Right atrium auricular region (tissue), 2 donors: Measurements from ENCODE around the gene HS6ST3. TPM values are rescaled to one million over a fixed set of nuclear protein-coding genes. Genes with fewer than 3 reads are reported as not detected.
"Not testable (repeated sequence)": the region's sequence is repeated elsewhere in the genome, so short reads cannot be mapped to it uniquely, and the experiment has no call there.

Experiments used
- DNase-seq: peaks from one replicate; pipeline ENCODE4 v3.0.0-alpha.2; 2019; ENCODE audit warnings: low spot score
- H3K27ac ChIP-seq, 2 donors: fragments of 200-600 bp; sonication (generic); 1 replicate in 1 of 2; 2 replicates in 1 of 2; pipeline ENCODE4 v1.5.1; 2016 to 2019
- H3K27me3 ChIP-seq, 2 donors: fragments of 200-600 bp; sonication (generic); one replicate each; pipeline versions ENCODE4 v1.5.1 to v1.6.0; 2017 to 2019
- H3K36me3 ChIP-seq: fragments of 200-600 bp; sonication (generic); one replicate; pipeline ENCODE4 v1.5.1; 2016
- H3K4me1 ChIP-seq, 2 donors: fragments of 200-600 bp; sonication (generic); one replicate each; pipeline versions ENCODE4 v1.5.1 to v1.6.0; 2017 to 2019
- H3K4me3 ChIP-seq, 2 donors: fragments of 200-600 bp; sonication (generic); 1 replicate in 1 of 2; 2 replicates in 1 of 2; pipeline ENCODE4 v1.5.1; 2017 to 2019; ENCODE audit warnings: mild to moderate bottlenecking in 1 of 2, moderate library complexity in 1 of 2
- H3K9me3 ChIP-seq, 2 donors: fragments of 200-600 bp; sonication (generic); one replicate each; pipeline ENCODE4 v1.5.1; 2019
- total RNA-seq, 2 donors: library from RNA; depleted of rRNA; stranded (reverse); fragments of >200 nt; gene quantifications; one replicate each; pipeline ENCODE4 v1.1.0, GENCODE V29; 2016
- TF ChIP-seq, protein P1 (sequence below), 2 donors: fragments of 200-600 bp; sonication (generic); IDR thresholded peaks; one replicate each; pipeline ENCODE4 v1.5.1; 2019; ENCODE audit warnings: antibody characterized with exemption in 2 of 2

The HS6ST3 gene
- total RNA-seq, result 1 to 10 TPM in 1 of 2 donors, under 1 TPM in 1; 0.59 to 3.1 TPM

DNA sequence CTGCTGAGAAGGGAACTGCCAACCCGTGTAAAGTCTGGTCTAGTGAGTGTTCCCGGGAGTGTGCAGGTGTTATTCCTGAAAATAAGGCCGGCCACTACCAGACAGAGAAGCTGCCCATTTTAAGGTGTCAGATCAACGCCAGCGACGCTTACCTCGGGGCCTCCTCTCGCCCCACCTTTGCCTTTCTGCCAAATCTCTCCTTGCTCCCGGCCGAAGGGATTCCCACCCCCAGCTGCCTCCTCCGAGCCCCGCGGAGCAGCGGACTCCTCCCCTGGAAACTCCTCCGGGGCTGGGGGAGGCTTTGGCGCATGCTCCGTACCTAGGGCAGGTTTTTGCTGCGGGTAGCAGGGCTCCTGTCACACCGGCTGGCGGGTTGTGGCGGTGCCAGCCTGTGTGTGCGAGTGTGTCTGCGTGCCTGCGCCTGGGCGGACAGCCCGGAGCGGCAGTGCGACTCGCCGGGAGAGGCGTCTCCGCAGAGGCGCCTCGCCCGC is at the start of gene HS6ST3:
TSS of gene HS6ST3 (plus strand) at position 359 of the 491 bp plus-strand sequence.
- no peak for DNase-seq
- Histone ChIP-seq H3K9me3 (no peaks in the 10 kb centered on the region), H3K4me3 (peak within 1 kb of the TSS; percentile 22 to 50), H3K27ac (no peak within 1 kb of the TSS), H3K4me1 (peaks cover 0 to 14% of the 10 kb centered on the region in 2 donors), H3K36me3 (no peaks in the 10 kb centered on the region), H3K27me3 (peaks cover 0 to 7% of the 10 kb centered on the region in 2 donors)
- TF ChIP-seq, protein P1, sequence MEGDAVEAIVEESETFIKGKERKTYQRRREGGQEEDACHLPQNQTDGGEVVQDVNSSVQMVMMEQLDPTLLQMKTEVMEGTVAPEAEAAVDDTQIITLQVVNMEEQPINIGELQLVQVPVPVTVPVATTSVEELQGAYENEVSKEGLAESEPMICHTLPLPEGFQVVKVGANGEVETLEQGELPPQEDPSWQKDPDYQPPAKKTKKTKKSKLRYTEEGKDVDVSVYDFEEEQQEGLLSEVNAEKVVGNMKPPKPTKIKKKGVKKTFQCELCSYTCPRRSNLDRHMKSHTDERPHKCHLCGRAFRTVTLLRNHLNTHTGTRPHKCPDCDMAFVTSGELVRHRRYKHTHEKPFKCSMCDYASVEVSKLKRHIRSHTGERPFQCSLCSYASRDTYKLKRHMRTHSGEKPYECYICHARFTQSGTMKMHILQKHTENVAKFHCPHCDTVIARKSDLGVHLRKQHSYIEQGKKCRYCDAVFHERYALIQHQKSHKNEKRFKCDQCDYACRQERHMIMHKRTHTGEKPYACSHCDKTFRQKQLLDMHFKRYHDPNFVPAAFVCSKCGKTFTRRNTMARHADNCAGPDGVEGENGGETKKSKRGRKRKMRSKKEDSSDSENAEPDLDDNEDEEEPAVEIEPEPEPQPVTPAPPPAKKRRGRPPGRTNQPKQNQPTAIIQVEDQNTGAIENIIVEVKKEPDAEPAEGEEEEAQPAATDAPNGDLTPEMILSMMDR (IDR thresholded peaks at IDR 0.05), result no peak

- no peaks in the 10 kb centered on the region for H3K4me1 ChIP-seq
- no peak overlapping the region for H3K27ac ChIP-seq
- no peak for DNase-seq
- peaks cover 0 to 9% of the 10 kb centered on the region in 2 donors for H3K9me3 ChIP-seq
- TF ChIP-seq, protein P1 (IDR thresholded peaks at IDR 0.05), result no peak
- H3K36me3 ChIP-seq, result no peaks in the 10 kb centered on the region
- H3K27me3 ChIP-seq, result no peaks in the 10 kb centered on the region
- H3K4me3 ChIP-seq, result no peak overlapping the region
Observed at GRCh38 chr13:96041326-96042110, 48.4 kb upstream of the HS6ST3 start.

GRCh38 chr13:96044238-96044637 is 45.7 kb upstream of the HS6ST3 start:
- Histone ChIP-seq H3K9me3 (peaks cover 0 to 10% of the 10 kb centered on the region in 2 donors), H3K27me3 (no peaks in the 10 kb centered on the region), H3K27ac (no peak overlapping the region), H3K4me1 (no peaks in the 10 kb centered on the region), H3K36me3 (no peaks in the 10 kb centered on the region), H3K4me3 (no peak overlapping the region)
- DNase-seq, result no peak
- TF ChIP-seq, protein P1 (IDR thresholded peaks at IDR 0.05), result no peak

- not testable (repeated sequence) for H3K4me1 ChIP-seq, H3K36me3 ChIP-seq, H3K4me3 ChIP-seq, DNase-seq, H3K27ac ChIP-seq, H3K27me3 ChIP-seq
- H3K9me3 ChIP-seq, result peaks cover 0 to 10% of the 10 kb centered on the region in 2 donors
Observed at GRCh38 chr13:96046449-96047126, 43.3 kb upstream of the HS6ST3 start.

- H3K4me1 ChIP-seq, result peaks cover 0 to 10% of the 10 kb centered on the region in 2 donors
- not testable (repeated sequence) for H3K4me3 ChIP-seq, H3K9me3 ChIP-seq, DNase-seq, H3K36me3 ChIP-seq, H3K27me3 ChIP-seq, H3K27ac ChIP-seq
Observed at GRCh38 chr13:96050955-96051354, 39.0 kb upstream of the HS6ST3 start.

DNA sequence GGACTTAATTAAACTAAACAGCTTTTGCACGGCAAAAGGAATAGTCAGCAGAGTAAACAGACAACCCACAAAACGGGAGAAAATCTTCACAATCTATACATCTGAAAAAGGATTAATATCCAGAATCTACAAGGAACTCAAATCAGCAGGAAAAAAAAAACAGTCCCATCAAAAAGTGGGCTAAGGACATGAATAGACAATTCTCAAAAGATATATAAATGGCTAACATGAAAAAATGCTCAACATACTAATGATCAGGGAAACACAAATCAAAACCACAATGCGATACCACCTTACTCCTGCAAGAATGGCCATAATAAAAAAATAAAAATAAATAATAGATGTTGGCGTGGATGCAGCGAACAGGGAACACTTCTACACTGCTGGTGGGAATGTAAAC is 38.4 kb upstream of the HS6ST3 start:
- H3K27ac ChIP-seq, H3K9me3 ChIP-seq, DNase-seq, H3K4me3 ChIP-seq, H3K36me3 ChIP-seq, H3K27me3 ChIP-seq: not testable (repeated sequence)
- H3K4me1 ChIP-seq, result peaks cover 0 to 10% of the 10 kb centered on the region in 2 donors

GRCh38 chr13:96051946-96052345 is 38.0 kb upstream of the HS6ST3 start:
- peaks cover 0 to 10% of the 10 kb centered on the region in 2 donors for H3K4me1 ChIP-seq
- H3K36me3 ChIP-seq, H3K27ac ChIP-seq, DNase-seq, H3K9me3 ChIP-seq, H3K4me3 ChIP-seq, H3K27me3 ChIP-seq: not testable (repeated sequence)
